Measurements from ENCODE around the gene SH3RF2.

- TF ChIP-seq, protein P1, sequence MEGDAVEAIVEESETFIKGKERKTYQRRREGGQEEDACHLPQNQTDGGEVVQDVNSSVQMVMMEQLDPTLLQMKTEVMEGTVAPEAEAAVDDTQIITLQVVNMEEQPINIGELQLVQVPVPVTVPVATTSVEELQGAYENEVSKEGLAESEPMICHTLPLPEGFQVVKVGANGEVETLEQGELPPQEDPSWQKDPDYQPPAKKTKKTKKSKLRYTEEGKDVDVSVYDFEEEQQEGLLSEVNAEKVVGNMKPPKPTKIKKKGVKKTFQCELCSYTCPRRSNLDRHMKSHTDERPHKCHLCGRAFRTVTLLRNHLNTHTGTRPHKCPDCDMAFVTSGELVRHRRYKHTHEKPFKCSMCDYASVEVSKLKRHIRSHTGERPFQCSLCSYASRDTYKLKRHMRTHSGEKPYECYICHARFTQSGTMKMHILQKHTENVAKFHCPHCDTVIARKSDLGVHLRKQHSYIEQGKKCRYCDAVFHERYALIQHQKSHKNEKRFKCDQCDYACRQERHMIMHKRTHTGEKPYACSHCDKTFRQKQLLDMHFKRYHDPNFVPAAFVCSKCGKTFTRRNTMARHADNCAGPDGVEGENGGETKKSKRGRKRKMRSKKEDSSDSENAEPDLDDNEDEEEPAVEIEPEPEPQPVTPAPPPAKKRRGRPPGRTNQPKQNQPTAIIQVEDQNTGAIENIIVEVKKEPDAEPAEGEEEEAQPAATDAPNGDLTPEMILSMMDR (IDR thresholded peaks at IDR 0.05): no peak
- no peak for TF ChIP-seq EP300 (IDR thresholded peaks at IDR 0.05; ENCODE audit: low read depth)
- no peak for TF ChIP-seq POLR2AphosphoS5 (IDR thresholded peaks at IDR 0.05)
Measured at GRCh38 chr5:145980259-145980658, 43.9 kb downstream of the SH3RF2 start.
